Peyer's patch (tissue), 4 donors: ENCODE results near the gene FOXO1.

Source experiments
- CTCF ChIP-seq, 6 experiments: fragments of 450-650 bp in 4 of 6; fragments of 200-600 bp in 2 of 6; sonication (generic) in 1 of 6; IDR thresholded peaks; one replicate each; pipeline ENCODE4 v1.5.1; 2017 to 2019; ENCODE audit warnings: antibody characterized with exemption in 6 of 6, mild to moderate bottlenecking in 3 of 6, moderate library complexity in 1 of 6
- POLR2A ChIP-seq, 2 donors: fragments of 450-650 bp; IDR thresholded peaks; one replicate each; pipeline ENCODE4 v1.5.1; 2017; ENCODE audit warnings: antibody characterized with exemption in 2 of 2, mild to moderate bottlenecking in 2 of 2, moderate library complexity in 2 of 2

- TF ChIP-seq CTCF (IDR thresholded peaks at IDR 0.05) = no peak
- TF ChIP-seq POLR2A (IDR thresholded peaks at IDR 0.05) = no peak
Observed at GRCh38 chr13:40660141-40660664, 6.2 kb downstream of the FOXO1 start.
